NB4 (cell line): Measurements from ENCODE around the gene RASL10B.

Experiments used
- DNase-seq: peaks from one replicate; pipeline ENCODE4 v3.0.0; 2010; ENCODE audit warnings: low read depth
- H3K4me3 ChIP-seq: one replicate; pipeline ENCODE4 v1.5.1; 2011; ENCODE audit warnings: mild to moderate bottlenecking, low read depth, low read length, moderate library complexity
- MYC ChIP-seq: IDR thresholded peaks from 2 replicates; pipeline ENCODE4 v1.6.1; 2011; ENCODE audit warnings: low read depth, low read length
- POLR2A ChIP-seq: IDR thresholded peaks from 2 replicates; pipeline ENCODE4 v1.6.1; 2011; ENCODE audit warnings: mild to moderate bottlenecking; ENCODE audit not compliant: insufficient read length; ENCODE audit errors: extremely low read depth
- TF ChIP-seq, protein P1 (sequence below): IDR thresholded peaks from one replicate; pipeline ENCODE4 v1.5.1; 2012; ENCODE audit warnings: low read depth, low read length
- TF ChIP-seq, protein P2 (sequence below): IDR thresholded peaks from 2 replicates; pipeline ENCODE4 v1.6.1; 2011; ENCODE audit warnings: low read depth, low read length

The RASL10B gene

DNA sequence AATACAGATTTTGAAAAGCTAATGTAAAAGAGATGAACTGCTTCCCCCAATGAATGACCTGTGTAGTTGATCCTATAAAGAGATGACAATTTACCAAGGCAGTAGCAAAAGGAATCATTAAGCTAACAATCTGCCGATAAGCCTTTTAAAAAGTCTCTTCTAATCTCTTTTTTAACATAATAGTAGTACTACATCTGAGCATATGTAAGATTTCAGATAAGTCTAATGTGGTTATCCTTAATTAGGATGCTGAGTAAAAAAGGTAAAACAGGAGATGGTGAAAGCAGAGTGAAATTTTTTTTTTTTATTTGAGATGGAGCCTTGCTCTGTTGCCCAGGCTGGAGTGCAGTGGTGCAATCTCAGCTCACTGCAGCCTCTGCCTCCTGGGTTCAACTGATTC, 26.2 kb upstream of the RASL10B start:
- H3K4me3 ChIP-seq = no peak overlapping the region
- TF ChIP-seq, protein P1, sequence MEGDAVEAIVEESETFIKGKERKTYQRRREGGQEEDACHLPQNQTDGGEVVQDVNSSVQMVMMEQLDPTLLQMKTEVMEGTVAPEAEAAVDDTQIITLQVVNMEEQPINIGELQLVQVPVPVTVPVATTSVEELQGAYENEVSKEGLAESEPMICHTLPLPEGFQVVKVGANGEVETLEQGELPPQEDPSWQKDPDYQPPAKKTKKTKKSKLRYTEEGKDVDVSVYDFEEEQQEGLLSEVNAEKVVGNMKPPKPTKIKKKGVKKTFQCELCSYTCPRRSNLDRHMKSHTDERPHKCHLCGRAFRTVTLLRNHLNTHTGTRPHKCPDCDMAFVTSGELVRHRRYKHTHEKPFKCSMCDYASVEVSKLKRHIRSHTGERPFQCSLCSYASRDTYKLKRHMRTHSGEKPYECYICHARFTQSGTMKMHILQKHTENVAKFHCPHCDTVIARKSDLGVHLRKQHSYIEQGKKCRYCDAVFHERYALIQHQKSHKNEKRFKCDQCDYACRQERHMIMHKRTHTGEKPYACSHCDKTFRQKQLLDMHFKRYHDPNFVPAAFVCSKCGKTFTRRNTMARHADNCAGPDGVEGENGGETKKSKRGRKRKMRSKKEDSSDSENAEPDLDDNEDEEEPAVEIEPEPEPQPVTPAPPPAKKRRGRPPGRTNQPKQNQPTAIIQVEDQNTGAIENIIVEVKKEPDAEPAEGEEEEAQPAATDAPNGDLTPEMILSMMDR = no peak
- TF ChIP-seq, protein P2, sequence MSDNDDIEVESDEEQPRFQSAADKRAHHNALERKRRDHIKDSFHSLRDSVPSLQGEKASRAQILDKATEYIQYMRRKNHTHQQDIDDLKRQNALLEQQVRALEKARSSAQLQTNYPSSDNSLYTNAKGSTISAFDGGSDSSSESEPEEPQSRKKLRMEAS = no peak
- no peak for TF ChIP-seq POLR2A
- TF ChIP-seq MYC = no peak
- no peak for DNase-seq

DNA sequence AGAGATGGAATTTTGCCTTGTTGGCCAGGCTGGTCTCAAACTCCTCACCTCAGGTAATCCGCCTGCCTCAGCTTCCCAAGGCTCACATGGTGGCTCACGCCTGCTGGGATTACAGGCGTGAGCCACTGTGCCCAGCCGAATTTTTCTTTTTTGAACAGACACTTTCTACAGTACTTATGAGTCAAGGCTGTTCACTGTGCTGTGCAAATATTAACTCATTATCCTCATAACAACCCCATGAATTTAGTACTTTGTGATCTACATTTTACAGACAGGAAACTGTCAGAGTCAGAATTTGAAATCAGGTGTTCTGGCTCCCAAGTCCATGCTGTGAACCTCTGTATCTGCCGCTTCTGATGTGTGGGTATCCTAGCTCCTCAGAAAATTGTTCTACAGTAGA, 25.7 kb upstream of the RASL10B start:
- TF ChIP-seq, protein P1 = no peak
- TF ChIP-seq MYC (no peak), POLR2A (no peak)
- TF ChIP-seq, protein P2 = no peak
- DNase-seq = no peak

DNA sequence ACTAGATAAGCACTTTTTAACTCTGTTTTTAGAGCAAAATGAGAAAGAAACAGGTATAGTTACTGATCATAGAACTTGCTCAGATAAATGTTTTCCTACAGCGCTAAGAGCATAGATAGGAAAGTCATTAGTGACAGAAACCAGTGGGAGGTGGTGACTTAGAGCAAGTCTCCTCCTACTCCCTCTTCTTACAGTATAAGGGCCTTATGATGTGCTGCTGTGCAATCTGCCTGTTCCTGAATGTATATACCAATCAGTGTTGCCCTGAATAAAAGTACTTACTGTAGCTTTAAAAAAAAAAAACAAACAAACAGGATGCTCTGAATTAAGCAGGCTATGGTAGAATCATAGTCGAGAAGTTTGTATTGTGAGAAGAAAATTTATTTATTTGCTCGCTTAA, 23.3 kb upstream of the RASL10B start:
- no peak overlapping the region for H3K4me3 ChIP-seq
- TF ChIP-seq, protein P1 = no peak
- TF ChIP-seq POLR2A (no peak), MYC (no peak)
- TF ChIP-seq, protein P2 = no peak
- no peak for DNase-seq

More for the DNA sequence above, 25.7 kb upstream of the RASL10B start:
- no peak overlapping the region for H3K4me3 ChIP-seq

DNA sequence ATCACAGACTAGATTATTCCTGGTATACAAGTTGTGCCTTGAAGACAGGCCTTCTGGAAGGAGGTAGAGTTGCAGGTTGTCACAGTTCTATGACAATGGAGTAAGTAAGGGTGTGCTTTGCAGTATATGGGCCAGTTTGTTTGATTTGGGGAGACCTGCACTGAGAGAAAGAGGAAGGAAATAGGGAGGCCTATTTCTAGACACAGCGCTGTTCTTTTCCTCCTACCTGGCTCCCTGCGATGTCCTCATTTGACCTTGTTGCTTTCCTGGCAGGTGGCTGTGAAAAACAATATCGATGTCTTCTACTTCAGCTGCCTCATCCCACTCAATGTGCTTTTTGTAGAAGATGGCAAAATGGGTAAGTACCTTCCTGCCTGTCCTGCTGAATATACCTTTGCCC, 22.5 kb upstream of the RASL10B start:
- no peak for DNase-seq
- TF ChIP-seq MYC (no peak), POLR2A (no peak)
- TF ChIP-seq, protein P2 = no peak
- TF ChIP-seq, protein P1 = no peak
- no peak overlapping the region for H3K4me3 ChIP-seq

DNA sequence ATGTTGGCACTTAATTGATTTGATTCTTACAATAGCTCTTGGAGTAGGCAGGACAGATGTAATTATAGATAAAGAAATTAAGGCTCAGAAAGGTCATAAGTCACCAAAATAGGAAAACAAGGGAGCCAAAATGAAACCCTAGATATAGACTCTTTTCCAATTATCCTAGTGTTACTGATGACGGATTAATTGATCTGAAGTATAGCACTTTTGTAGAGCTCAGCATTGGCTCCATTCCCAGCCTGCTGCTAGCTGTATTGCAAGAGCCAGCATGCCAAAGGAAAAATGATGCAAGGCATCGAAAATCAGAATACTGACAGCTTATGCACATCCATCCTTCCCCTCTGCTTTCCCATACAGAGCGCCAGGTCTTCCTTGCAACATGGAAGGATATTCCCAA, 21.6 kb upstream of the RASL10B start:
- H3K4me3 ChIP-seq = no peak overlapping the region
- TF ChIP-seq, protein P1 = no peak
- TF ChIP-seq, protein P2 = no peak
- no peak for TF ChIP-seq MYC
- TF ChIP-seq POLR2A = no peak
- no peak for DNase-seq

DNA sequence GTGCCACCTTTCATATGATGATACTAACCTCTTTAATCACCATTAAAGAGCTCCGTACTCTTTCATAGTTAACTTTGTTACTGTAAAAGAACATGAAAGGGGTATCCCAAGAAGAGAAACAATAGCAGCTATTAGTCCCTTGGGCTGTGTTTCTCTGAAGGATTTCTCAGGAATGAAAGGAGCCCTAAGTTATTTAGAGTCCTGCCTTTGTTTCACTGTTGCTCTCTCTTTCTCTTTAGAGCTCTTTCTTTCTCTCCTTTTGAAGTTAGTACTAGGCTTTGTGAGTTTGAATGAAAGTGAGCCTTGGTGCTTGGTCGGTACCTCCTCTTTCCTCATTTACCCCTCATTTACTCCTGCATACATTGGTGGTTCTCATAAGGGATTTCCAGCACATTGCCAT, 20.5 kb upstream of the RASL10B start:
- DNase-seq = no peak
- no peak overlapping the region for H3K4me3 ChIP-seq
- TF ChIP-seq POLR2A (no peak), MYC (no peak)
- TF ChIP-seq, protein P2 = no peak
- TF ChIP-seq, protein P1 = no peak
